MV-4-11 (cell line): Measurements from ENCODE around the gene ERC2.

Experiments used
- DNase-seq: peaks from one replicate; lab custom pipeline; 2025; lab: John Stamatoyannopoulos, UW

Gene ERC2

GRCh38 chr3:55641964-55642363 is 826.3 kb downstream of the ERC2 start:
- DNase-seq: no peak

- no peak for DNase-seq
Measured at GRCh38 chr3:55639896-55640765, 828.1 kb downstream of the ERC2 start.

- no peak for DNase-seq
Measured at GRCh38 chr3:55639143-55639542, 829.1 kb downstream of the ERC2 start.

- no peak for DNase-seq
Measured at GRCh38 chr3:55637906-55638638, 830.2 kb downstream of the ERC2 start.

GRCh38 chr3:55636300-55637195 is 831.7 kb downstream of the ERC2 start:
- DNase-seq: no peak

GRCh38 chr3:55634345-55634744 is 833.9 kb downstream of the ERC2 start:
- no peak for DNase-seq

GRCh38 chr3:55633333-55633732 is 834.9 kb downstream of the ERC2 start:
- no peak for DNase-seq

GRCh38 chr3:55631766-55632331 is 836.4 kb downstream of the ERC2 start:
- no peak for DNase-seq

GRCh38 chr3:55630921-55631299 is 837.4 kb downstream of the ERC2 start:
- no peak for DNase-seq

- no peak for DNase-seq
Measured at GRCh38 chr3:55630280-55630920, 837.9 kb downstream of the ERC2 start.

- no peak for DNase-seq
Measured at GRCh38 chr3:55629432-55629831, 838.8 kb downstream of the ERC2 start.

- no peak for DNase-seq
Measured at GRCh38 chr3:55626279-55626665, 842.0 kb downstream of the ERC2 start.

- DNase-seq: peak; percentile 42
Measured at GRCh38 chr3:55624238-55624637, 844.0 kb downstream of the ERC2 start.

GRCh38 chr3:55623786-55624185 is 844.5 kb downstream of the ERC2 start:
- DNase-seq: no peak

GRCh38 chr3:55622733-55623132 is 845.5 kb downstream of the ERC2 start:
- DNase-seq: no peak

GRCh38 chr3:55622116-55622515 is 846.2 kb downstream of the ERC2 start:
- no peak for DNase-seq

GRCh38 chr3:55621648-55622047 is 846.6 kb downstream of the ERC2 start:
- DNase-seq: no peak

- DNase-seq: no peak
Measured at GRCh38 chr3:55621026-55621422, 847.2 kb downstream of the ERC2 start.

GRCh38 chr3:55620351-55621025 is 847.8 kb downstream of the ERC2 start:
- peak; percentile 71 for DNase-seq

- no peak for DNase-seq
Measured at GRCh38 chr3:55619046-55619808, 849.0 kb downstream of the ERC2 start.
